ENCODE data around the gene GALM. TPM values are rescaled to one million over a fixed set of nuclear protein-coding genes. Genes with fewer than 3 reads are reported as not detected.
"Not testable (repeated sequence)": the region's sequence is repeated elsewhere in the genome, so short reads cannot be mapped to it uniquely, and the experiment has no call there.

GALM gene
- total RNA-seq, 1 experiment from 2014 or later: 88.0 TPM

DNA sequence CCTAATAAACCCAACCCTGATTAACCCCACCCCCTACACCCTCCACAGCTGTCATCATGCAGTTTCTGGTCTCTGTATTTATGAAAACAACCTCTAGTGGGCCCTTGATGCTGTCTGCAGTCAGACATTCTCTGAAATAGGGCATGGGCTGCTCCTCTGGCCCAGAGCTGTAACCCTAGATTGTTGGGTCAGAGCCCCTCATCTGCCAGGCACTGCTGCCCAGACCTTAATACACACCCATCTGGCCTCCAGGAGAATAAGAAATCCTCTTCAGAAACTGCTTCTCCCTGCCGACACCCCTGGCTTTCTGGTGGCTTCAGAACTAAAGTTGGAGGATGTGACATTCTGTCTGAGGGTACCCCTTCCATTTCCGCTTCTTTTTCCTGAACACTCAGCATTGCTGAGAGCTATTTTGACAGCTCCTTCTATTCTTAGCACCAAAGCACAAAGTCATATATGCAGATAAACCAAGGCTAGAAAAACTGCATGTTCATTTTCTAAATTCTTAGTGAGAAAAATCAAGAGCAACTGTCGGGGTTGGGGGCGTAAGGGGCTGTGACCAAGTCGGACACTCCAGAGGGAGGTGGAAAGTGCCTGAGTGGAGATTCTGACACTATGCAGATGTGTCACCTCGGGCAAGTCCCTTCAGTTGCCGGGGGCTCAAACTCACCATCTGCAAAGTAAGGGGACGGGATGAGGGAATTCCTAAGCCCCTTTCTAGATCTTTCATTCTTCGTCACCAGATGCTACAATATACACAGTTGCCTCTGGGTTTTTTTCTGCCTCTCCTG, 56.6 kb downstream of the GALM start:
- DNase-seq (ENCODE audit: low read depth): no peak
- in situ Hi-C loops (cut with HindIII; ENCODE audit: low pct_unique_long_range_greater_than_20kb, low sequenced_read_pairs): no loop called here

DNA sequence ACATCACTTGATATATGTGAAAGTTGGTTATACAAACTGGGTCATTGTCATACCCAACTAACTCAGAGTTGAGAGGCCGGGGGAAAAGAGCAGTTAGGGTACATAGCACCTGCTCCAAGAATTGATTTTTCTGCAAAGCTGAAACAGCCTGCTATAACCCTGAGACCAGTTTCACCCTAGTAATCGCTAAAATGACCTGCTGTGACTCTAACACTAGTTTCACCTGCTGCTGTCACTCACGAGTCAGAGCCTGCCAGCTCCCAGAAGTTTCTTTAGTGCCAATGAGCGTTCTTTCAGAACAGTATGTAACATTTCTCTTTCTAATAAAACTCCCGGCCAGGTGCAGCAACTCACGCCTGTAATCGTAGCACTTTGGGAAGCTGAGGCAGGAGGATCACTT, 57.3 kb downstream of the GALM start:
- in situ Hi-C loops (cut with HindIII; ENCODE audit: low pct_unique_long_range_greater_than_20kb, low sequenced_read_pairs): no loop called here
- DNase-seq (ENCODE audit: low read depth): no peak

DNA sequence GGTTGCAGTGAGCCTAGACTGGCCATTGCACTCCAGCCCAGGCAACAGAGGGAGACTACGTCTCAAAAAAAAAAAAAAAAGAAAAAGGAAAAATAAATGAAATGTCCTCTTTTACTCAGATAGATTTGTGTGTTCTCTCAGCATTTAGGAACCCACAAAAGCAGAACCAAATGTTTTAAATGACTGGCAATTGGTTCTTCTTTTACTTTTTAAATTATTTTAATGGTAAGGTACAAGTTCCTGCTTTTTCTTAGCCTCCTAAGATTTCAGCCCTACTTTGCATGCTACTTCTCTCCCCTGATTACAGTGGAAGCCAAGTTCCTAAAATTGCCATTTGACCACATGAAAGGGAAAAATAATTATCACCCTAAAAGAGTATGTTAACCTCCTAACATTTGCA, 61.7 kb downstream of the GALM start:
- in situ Hi-C loops (cut with HindIII; ENCODE audit: low pct_unique_long_range_greater_than_20kb, low sequenced_read_pairs): loop anchor here (25.0 kb wide), 1 partner anchor 440 kb away; no protein-coding TSS in a partner anchor
- no peak for DNase-seq (ENCODE audit: low read depth)

DNA sequence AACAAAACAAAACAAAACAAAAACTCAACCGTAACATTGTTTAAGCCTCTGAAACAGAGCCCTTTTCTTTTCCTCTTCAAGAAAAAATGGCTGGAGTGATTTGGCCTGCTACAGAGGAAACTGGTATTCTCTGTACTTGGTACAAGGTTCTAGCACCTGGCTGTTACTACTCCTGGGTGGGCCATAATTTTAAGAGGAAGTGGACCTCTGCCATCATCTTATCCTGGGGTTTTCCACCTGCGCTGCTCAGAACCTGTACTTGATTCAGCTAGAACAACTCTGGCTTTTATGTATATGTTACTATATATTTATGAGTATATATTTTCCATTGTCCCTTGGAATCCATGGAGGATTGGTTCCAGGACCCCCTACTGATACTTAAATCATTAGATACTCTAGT, 62.8 kb downstream of the GALM start:
- in situ Hi-C loops (cut with HindIII; ENCODE audit: low pct_unique_long_range_greater_than_20kb, low sequenced_read_pairs): loop anchor here (25.0 kb wide), 1 partner anchor 441 kb away; no protein-coding TSS in a partner anchor

DNA sequence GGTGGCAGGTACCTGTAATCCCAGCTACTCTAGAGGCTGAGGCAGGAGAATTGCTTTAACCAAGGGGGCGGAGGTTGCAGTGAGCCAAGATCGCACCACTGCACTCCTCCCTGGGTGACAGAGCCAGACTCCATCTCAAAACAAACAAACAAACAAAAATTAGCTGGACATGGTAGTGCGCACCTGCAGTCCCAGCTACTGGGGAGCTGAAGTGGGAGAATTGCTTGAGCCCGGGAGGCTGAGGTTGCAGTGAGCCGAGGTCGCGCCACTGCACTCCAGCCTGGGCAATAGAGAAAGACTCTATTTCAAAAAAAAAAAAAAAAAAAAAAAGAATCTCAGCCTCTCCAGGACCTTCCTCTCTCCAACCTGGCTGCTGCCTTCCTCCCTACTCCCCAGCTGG, 65.2 kb downstream of the GALM start:
- in situ Hi-C loops (cut with HindIII; ENCODE audit: low pct_unique_long_range_greater_than_20kb, low sequenced_read_pairs): loop anchor here (25.0 kb wide), 1 partner anchor 444 kb away; no protein-coding TSS in a partner anchor
- DNase-seq (ENCODE audit: low read depth): no peak

More for the DNA sequence above, 62.8 kb downstream of the GALM start:
- no peak for DNase-seq (ENCODE audit: low read depth)

DNA sequence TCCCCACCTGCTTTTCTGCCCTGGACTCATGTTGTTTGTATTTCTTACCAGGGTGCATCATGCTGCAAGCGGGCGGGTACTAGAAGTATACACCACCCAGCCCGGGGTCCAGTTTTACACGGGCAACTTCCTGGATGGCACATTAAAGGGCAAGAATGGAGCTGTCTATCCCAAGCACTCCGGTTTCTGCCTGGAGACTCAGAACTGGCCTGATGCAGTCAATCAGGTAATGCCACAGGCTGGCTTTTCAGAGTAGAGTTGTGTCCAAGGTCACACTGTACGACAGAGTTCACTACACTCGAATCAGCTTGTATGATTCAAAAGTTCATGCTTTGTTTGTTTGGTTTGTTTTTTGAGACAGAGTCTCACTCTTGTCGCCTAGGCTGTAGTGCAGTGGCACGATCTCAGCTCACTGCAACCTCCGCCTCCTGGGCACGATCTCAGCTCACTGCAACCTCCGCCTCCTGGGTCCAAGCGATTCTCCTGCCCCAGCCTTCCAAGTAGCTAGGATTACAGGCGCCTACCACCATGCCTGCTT, 65.8 kb downstream of the GALM start:
- in situ Hi-C loops (cut with HindIII; ENCODE audit: low pct_unique_long_range_greater_than_20kb, low sequenced_read_pairs): loop anchor here (25.0 kb wide), 1 partner anchor 444 kb away; no protein-coding TSS in a partner anchor

DNA sequence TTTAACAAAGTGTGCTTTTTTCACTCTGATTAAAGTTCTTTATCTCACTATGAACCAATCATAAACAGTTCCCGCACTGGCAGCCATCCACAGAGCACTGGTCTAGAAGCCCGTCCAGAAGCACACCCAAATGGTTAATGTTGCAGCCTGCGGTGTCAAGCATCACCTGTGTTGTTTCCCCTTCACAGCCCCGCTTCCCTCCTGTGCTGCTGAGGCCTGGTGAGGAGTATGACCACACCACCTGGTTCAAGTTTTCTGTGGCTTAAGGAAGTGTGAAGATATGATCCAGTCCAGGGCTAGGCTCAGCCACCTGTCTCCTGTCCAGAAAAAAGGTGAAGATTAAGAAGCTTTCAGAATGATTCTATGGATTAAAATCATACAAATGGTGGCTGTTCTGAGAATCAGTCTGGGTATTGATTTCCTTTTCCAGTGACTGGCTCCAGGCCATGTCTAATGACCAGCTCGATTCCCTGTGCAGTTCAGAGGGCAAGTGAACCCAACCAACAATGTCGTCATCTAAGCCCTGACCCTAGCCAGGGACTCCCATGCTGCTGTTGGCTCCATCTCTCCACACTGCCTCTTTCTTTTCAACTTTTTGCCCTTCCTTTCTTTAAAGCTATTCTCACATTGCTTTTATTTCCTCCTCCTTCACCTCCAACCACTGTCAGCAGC, 67.5 kb downstream of the GALM start:
- in situ Hi-C loops (cut with HindIII; ENCODE audit: low pct_unique_long_range_greater_than_20kb, low sequenced_read_pairs): loop anchor here (25.0 kb wide), 1 partner anchor 446 kb away; no protein-coding TSS in a partner anchor
- DNase-seq (ENCODE audit: low read depth): no peak

More for the DNA sequence above, 65.8 kb downstream of the GALM start:
- DNase-seq (ENCODE audit: low read depth): no peak

DNA sequence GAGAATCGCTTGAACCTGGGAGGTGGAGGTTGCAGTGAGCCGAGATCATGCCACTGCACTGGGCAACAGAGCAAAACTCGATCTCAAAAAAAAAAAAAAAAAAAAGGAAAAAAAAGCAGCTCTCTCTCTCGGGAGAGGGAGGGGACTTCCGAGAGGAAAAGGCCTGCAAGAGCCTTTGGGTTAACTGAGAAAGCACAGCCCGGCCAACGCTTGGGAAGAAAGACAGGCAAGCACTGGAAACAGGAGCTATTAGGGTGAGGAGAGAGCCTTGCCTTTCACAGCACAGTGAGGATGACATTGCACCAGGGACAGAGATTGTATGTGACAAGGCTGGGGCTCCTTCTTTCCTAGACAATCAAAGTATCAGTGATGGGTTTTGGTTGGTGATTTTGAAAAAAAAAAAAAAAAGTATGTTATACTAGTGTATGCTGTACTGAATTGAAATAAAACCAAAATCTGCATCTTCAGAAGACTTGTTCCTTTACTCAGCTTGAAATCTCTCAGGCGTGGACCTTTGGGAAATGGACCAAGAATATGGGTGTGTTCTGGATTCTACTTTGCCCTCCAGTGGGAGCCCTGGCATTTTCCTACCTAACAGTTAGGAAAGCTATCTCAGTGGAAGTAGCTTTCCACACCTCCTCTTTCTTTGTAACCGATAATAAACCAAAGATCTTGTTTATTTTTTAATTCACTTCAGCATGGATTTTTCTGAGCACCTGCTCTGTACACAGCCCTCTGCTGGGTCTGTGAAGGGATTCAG, 68.6 kb downstream of the GALM start:
- in situ Hi-C loops (cut with HindIII; ENCODE audit: low pct_unique_long_range_greater_than_20kb, low sequenced_read_pairs): loop anchor here (25.0 kb wide), 1 partner anchor 447 kb away; no protein-coding TSS in a partner anchor
- no peak for DNase-seq (ENCODE audit: low read depth)

DNA sequence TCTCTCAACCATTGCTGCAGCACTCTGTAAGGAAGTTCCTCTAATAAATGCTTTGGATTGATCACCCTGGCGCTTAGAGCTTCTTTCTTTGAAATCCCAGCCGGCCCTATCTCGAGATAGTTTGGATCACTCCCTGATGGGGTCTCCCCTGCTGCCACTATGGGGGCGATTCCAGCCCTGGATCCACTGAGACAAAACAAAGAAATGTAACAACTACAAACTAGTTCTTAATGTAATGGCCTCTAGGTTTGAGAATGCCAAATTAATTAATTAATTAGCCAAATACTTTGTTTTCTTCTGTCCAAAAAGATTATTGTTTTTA, 70.0 kb downstream of the GALM start:
- in situ Hi-C loops (cut with HindIII; ENCODE audit: low pct_unique_long_range_greater_than_20kb, low sequenced_read_pairs): loop anchor here (25.0 kb wide), 1 partner anchor 449 kb away; no protein-coding TSS in a partner anchor
- no peak for DNase-seq (ENCODE audit: low read depth)

DNA sequence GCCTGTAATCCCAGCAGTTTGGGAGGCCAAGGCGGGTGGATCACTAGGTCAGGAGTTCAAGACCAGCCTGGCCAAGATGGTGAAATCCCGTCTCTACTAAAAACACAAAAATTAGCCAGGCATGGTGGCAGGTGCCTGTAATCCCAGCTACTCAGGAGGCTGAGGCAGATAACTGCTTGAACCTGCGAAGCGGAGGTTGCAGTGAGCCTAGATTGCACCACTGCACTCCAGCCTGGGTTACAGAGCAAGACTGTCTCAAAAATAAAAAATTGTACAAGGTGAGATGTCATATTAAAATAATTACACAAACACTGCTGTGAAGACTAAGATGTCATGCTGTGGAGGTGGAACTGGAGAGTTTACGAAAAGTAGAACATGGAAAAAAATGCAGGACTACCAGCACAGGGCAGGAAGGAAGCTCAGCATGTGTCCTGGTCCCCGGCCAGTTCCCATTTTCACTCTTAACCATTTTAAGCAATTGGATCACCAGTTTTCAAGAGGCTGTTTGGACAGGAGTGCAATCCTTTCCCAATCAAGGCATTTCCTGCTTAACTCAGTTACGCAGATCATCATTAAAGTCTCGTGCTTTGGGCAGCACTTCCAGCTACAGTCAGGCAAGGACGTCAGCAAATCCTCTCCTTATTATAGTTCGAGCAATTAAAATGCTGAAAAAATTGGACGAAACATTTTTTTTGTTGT, 71.2 kb downstream of the GALM start:
- not testable (repeated sequence) for DNase-seq (ENCODE audit: low read depth)
- in situ Hi-C loops (cut with HindIII; ENCODE audit: low pct_unique_long_range_greater_than_20kb, low sequenced_read_pairs): loop anchor here (25.0 kb wide), 1 partner anchor 450 kb away; no protein-coding TSS in a partner anchor

DNA sequence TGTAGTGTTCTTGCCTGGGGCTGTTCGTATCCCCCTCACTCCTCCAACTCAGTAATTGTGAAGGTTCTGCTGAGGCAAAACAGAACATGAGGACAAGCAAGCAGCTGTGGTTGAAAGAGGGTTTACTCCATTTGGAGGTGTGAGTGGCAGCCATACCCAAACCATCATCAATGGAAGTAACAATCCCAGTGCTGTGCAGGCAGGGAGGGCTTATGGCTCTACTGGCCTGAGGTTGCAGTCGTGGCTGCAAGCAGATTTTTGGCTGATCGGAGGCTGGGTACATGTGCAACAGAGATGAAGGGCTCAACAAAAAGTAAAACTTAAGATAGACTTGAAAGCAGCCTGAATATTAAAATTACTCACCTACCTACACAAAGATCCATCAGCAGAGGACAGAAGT, 72.0 kb downstream of the GALM start:
- in situ Hi-C loops (cut with HindIII; ENCODE audit: low pct_unique_long_range_greater_than_20kb, low sequenced_read_pairs): loop anchor here (25.0 kb wide), 1 partner anchor 451 kb away; no protein-coding TSS in a partner anchor

DNA sequence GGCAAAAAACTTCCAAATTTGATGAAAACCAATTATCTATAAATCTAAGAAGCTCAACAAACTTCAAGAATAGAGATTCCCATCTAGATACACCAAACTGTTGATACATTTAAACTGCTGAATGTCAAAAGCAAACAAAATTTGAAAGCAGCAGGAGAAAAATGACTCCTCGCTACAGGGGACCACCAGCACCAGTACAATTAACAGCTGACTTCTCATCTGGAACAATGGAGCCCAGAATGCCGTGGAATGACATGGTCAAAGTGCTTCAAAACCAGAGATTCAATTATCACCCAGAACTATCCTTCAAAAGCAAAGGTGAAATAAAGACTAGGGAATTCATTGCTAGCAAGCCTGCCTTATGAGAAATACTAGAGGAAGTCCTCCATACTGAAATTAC, 73.6 kb downstream of the GALM start:
- in situ Hi-C loops (cut with HindIII; ENCODE audit: low pct_unique_long_range_greater_than_20kb, low sequenced_read_pairs): loop anchor here (25.0 kb wide), 1 partner anchor 452 kb away; no protein-coding TSS in a partner anchor
- no peak for DNase-seq (ENCODE audit: low read depth)

More for the DNA sequence above, 72.0 kb downstream of the GALM start:
- DNase-seq (ENCODE audit: low read depth): no peak

DNA sequence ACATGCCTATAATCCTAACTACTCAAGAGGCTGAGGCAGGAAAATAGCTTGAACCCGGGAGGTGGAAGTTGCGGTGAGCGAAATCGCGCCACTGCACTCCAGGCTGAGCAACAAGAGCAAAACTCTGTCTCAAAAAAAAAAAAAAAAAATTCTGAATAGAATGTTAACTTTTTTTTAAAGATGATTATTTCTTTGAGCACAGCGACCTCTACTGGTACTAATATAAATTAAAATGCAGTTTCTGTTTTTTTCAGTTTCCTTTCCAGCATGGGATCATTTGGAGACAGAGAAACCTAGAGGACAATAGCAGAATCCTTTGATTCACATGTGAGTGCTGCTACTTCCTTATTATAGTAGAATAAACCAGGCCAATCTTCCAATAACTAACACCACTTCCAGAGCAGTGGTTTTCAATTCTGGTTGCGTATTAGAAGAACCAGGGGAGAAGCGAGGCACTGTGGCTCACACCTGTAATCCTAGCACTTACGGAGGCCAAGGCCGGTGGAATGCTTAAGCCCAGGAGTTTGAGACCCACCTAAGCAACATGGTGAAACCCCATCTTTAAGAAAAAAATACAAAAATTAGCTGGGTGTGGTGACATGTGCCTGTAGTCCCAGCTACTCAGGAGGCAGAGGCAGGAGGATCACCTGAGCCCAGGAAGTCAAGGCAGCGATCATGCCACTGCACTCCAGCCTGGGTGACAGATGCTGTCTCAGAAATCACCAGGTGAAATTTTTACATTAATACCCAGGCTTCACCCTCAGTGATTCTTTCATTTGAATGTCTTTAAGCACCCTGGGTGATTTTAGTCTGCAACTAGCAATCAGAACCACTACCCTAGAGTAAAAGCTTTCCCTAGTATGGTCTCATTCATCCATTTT, 75.2 kb downstream of the GALM start:
- DNase-seq (ENCODE audit: low read depth): peak; percentile 65
- in situ Hi-C loops (cut with HindIII; ENCODE audit: low pct_unique_long_range_greater_than_20kb, low sequenced_read_pairs): loop anchor here (25.0 kb wide), 1 partner anchor 454 kb away; no protein-coding TSS in a partner anchor

DNA sequence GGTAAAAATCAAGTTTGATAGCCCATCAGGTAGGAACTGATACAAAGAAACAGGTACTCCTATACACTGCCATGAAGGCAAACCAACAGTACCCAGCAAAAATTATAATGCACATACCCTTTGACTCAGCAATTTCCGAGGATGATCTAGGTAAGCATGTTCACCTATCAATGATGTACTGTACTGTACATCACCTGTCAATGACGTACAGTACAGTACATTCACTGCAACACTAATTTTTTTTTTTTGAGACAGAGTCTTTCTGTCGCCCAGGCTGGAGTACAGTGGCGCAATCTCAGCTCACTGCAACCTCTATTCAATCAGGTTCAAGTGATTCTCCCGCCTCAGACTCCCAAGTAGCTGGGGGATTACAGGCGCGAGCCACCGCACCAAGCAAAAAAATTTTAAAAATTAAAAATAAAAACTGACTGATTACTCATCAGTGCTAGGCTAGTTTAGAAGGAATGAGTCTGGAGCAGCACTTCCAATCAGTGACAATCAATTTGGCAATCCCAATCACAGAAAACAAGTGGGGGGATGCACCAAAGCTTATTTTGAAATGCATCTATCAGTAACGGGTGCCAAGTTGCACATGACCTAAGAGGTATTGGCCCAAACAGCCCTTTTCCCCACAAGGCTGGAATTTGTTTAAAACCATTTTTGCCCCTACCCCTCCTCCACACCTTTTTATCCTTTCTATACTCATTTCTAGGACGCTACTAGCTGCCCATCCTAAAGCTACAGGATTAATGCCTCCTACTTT, 77.1 kb downstream of the GALM start:
- no peak for DNase-seq (ENCODE audit: low read depth)
- in situ Hi-C loops (cut with HindIII; ENCODE audit: low pct_unique_long_range_greater_than_20kb, low sequenced_read_pairs): loop anchor here (25.0 kb wide), 1 partner anchor 456 kb away; no protein-coding TSS in a partner anchor

DNA sequence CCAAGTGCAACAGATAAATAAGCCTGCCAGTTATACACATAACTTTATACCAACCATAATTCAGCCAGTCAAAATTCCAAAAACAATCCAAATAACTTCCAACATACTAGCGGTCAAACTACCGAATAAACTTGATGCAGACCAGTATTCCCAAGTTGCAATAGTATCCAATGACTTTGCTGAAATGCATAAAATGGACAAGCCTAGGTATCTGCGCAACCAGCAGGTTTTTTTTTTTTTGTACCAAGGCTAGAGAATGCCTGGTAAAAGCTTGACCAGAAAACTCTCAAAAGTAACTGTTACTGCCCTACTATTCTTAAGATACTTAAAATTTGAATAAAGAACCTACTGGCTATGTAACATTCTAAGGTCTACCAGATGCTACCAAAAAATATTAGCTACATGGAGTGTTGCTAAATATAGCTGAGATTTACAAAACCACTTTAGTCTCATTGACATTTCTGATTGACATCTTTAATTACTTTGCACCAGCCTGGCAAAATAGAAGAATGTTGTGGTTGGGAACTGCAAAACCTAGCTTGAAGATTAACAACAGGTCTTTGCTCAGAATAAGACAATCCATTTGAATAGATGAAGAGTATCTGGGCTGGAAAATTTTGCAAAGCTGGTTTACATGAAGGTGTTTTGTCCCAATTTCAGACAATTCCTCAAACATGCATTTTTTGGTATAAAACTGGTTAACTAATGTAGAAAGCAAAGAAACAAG, 77.9 kb downstream of the GALM start:
- in situ Hi-C loops (cut with HindIII; ENCODE audit: low pct_unique_long_range_greater_than_20kb, low sequenced_read_pairs): loop anchor here (25.0 kb wide), 1 partner anchor 457 kb away; no protein-coding TSS in a partner anchor
- DNase-seq (ENCODE audit: low read depth): no peak
